NCI-H226 (cell line): ENCODE measurements around the gene SERPINA6.
"Not testable (repeated sequence)": the region's sequence is repeated elsewhere in the genome, so short reads cannot be mapped to it uniquely, and the experiment has no call there.

Experiments
- DNase-seq: peaks from one replicate; pipeline ENCODE4 v3.0.0-alpha.2; 2015

Gene SERPINA6

DNA sequence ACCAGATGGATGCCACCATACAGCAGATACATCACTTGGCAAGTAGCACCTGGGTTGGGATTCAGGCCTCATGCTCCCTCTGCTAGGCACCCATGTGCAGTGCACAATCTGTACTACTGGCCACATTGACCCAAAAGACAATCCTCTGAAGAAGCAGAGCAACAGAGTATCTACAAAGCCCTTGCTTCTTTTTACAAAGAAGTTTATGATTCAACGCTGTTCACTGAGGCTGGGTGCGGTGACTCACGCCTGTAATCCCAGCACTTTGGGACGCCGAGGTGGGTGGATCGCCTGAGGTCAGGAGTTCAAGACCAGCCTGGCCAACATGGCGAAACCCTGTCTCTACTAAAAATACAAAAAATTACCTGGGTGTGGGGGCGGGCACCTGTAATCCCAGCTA lies 31.1 kb upstream of the SERPINA6 start:
- DNase-seq, result not testable (repeated sequence)

DNA sequence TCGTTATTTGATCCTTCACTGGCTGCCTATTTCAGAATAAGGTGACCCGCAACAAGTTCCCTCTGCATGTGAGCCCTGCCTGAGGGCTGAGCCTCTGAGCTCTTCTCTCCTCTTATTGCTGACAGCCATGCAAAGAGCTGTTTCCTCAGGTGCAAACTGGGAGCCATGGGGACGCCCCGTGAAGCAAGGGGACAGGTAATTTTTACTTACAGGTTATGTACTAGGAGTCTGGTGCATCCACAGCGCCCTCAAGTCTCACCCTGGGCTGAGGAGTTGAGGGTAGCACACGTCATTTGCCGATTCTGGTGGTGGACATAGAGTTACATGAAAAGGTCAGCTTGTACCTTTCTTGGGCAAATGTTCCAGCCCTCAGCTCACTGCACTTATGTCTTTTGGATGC lies 26.1 kb upstream of the SERPINA6 start:
- no peak for DNase-seq

DNA sequence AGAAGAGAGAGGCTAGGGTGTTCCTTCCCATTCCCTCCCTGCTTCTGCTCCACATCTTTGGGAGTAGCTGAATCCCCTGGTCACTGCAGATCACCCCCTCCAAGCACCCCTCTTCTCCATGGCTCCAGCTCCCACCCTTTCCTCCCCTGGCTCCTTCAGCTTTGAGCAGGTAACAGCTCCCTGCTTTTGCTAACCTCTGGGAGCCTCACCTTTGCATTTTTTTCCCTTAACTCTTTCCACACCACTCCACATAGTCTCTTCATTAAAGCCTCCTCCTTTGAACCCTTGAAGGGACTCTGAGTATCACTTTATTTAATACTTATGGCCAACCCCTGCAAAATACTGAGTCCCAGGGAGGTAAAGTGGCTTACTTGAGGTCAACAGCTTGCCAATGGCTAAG lies 25.7 kb upstream of the SERPINA6 start:
- DNase-seq, result no peak

GRCh38 chr14:94346841-94347240 lies 23.7 kb upstream of the SERPINA6 start:
- no peak for DNase-seq

DNA sequence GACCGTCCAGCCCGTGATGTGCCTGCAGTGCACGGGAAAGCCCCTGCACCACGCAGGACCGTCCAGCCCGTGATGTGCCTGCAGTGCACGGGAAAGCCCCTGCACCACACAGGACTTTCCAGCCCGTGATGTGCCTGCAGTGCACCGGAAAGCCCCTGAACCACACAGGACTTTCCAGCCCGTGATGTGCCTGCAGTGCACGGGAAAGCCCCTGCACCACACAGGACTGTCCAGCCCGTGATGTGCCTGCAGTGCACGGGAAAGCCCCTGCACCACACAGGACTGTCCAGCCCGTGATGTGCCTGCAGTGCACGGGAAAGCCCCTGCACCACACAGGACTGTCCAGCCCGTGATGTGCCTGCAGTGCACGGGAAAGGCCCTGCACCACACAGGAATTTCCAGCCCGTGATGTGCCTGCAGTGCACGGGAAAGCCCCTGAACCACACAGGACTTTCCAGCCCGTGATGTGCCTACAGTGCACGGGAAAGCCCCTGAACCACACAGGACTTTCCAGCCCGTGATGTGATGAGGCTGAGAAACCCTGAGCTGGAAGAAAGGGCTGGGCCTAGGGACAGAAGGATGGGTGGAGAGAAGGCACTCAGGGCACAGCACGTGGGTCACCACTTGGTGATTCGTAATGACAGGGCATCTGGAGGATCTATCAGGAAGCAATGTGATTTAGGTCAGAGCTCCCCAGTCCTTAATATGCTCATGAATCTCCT lies 23.1 kb upstream of the SERPINA6 start:
- DNase-seq, result peak; percentile 34

DNA sequence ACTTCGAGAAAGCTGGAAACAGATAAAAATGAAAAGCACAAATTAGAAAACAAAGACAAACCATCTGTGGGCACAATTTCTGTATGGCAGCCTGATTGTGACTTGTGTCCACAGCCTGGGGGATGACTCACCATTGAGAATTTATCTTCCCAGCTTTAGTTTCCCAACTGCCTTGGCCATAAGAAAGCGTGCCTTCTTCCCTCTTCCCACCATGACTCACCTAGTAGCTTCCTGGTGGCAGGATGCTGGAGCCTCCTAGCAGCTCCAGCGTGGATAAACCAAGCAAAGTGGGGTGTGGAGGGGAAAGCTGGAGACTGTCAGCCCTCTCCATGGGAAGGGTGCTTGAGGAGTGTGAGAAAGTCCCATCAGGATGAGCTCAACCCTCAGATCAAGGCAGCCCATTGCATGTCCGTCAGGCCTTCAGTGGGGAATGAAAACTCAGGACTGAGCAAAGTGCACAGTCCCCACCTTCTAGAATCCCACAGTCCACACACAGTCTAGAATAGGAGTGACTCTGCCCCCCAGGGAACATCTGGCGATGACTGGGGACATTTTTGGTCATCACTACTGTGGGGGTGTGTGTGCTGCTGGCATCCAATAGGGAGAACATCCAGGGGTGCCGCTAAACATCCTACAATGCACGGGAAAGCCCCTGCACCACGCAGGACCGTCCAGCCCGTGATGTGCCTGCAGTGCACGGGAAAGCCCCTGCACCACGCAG lies 22.4 kb upstream of the SERPINA6 start:
- DNase-seq, result peak; percentile 88

DNA sequence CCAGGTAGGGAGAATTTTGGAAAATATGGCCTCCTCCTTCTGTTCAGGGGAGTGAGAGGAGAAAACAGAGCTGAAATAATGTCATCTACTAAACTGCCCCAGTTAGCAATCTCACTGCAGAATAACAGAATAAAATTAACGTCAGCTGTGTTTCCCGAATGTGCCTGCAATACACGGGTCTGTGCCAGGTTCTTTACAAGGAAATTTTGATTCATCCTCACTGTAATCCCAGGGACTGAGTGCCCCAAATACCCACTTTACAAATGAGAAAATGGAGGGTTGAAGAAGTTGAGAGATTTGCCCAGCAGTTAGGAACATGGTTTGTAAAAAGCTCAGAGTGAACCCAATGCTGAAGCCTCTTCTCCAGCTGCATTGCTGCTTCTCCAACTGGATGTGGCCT lies 21.3 kb upstream of the SERPINA6 start:
- DNase-seq, result no peak

- DNase-seq, result no peak
Observed at GRCh38 chr14:94343238-94344005, 20.3 kb upstream of the SERPINA6 start.

- peak; percentile 96 for DNase-seq
Observed at GRCh38 chr14:94342334-94342934, 19.3 kb upstream of the SERPINA6 start.

DNA sequence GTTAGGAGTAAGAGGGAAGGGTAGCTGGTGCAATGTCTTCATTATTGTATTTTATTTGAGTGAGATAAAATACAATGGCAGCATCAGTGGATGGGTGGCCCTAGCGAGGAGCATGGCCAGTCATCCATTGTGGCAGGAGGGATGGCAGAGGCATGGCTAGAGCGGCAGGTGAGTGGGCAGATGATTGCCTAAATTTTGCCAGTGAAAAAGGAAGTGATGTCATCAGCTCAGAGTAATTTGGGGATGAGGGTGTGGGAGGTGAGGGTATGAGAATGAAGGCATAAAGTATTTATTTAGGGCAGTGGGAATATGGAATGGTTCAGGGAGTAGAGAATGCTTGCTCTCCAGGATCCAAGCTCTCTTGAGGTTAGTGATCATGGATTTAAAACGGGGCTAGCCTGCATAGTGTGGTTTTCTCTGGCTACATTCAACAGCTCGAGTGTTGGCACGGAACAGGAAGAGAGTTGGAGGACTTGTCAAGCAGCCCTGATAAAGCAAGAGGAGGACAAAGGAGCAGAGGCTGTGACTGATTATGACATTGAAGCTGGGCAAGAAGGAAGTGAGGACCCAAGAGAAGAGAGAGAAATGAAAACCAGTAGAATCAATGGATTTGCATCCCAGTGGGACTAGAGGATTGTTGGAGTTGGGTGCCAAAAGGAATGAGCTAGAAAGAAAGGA lies 18.7 kb upstream of the SERPINA6 start:
- DNase-seq, result peak; percentile 43

- no peak for DNase-seq
Observed at GRCh38 chr14:94340533-94340932, 17.4 kb upstream of the SERPINA6 start.

- no peak for DNase-seq
Observed at GRCh38 chr14:94338023-94338422, 14.9 kb upstream of the SERPINA6 start.

DNA sequence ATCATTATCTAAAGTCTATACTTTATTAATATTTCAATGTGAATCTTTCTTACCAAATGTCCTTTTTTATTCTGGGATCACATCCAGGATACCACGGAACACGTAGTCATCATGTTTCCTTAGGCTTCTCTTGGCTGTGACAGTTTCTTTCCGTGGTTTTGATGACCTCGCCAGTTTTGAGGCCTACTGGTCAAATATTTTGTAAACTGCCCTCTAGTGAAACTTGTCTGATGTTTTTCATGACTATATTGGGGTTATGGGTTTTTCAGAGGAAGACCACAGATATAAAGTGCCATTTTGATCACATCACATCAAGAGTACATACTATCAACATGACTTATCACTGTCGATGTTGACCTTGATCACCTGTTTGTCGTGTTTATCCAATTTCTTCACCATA lies 14.1 kb upstream of the SERPINA6 start:
- DNase-seq, result peak; percentile 58

DNA sequence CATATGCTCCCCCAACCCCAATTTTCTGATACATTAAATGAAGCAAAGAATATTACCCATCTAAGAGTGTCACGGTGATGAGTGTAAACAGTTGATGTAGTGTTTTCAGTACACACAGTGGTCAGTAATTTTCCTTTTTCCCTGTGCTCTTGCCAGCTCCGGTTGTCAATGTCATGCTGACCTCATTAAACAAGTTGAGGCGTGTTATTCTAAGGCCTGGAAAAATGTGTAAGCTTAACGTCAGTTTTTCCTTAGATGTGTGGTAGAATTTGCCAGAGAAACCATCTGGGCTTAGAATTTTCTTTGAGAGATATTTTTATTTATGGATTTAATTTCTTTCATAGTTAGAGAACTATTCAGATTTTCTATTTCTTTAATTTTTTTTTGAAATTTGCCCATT lies 11.7 kb upstream of the SERPINA6 start:
- DNase-seq, result no peak

- no peak for DNase-seq
Observed at GRCh38 chr14:94332587-94332986, 9.5 kb upstream of the SERPINA6 start.

DNA sequence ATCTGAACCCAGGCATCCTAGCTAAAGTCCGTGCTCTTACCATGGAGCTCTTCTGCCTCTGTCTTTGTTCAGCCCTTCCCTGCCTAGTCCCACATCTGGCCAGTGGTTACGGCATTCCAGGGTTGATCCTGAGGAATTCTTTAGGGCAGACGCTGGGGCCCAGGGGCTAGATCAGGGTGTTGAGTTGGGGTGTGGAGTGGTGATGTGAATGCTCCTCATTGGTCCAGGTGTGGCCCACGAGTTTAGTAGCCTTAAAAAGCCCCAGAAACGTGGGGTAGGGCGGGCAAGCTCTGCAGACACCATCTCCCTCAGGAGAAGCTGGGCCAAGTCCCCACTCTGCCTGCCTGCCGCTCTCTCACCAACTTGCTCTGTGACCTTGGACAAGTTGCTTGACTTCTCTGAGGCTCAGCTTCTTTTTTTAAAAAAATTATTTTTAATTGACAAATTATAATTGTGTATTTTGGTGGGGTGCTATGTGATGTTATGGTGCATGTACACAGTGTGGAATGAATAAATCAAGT lies 9.0 kb upstream of the SERPINA6 start:
- no peak for DNase-seq

GRCh38 chr14:94331462-94331861 lies 8.3 kb upstream of the SERPINA6 start:
- DNase-seq, result no peak

- DNase-seq, result no peak
Observed at GRCh38 chr14:94330857-94331256, 7.7 kb upstream of the SERPINA6 start.

DNA sequence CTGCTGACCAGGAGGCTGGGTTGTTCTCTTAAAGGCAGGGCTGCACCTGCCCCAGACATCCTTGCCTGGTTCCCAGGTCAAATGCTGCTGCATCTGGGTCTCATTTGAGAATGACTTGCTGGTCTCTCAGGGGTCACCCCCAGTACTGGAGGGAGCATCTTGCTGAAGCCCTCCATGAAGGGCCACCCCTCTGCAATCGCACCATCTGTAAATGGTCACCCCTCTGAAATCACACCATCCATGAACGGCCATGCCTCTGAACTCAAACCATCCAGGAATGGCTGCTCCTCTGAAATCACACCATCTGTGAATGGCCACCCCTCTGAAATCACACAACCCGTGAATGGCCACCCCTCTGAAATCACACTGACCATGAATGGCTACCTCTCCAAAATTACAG lies 7.3 kb upstream of the SERPINA6 start:
- DNase-seq, result no peak

- no peak for DNase-seq
Observed at GRCh38 chr14:94329857-94330256, 6.7 kb upstream of the SERPINA6 start.

DNA sequence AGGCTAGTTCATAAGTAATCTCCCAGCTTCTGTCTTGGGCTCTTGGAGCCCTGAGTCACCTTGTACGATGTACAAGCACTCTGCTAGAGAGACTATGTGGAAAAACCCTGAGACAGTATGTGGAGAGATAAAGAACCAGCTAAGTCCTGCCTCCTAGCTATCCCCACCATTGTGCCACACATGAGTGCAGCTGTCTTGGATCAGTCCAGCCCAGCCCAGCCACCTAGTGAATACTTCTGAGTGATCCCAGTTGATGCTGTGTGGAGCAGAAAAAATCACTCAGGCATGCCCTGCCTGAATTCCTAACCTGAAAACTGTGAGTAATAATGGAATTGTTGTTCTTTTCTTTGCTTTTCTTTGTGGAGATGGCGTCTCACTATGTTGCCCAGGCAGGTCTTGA lies 5.1 kb upstream of the SERPINA6 start:
- no peak for DNase-seq

- no peak for DNase-seq
Observed at GRCh38 chr14:94321421-94322271, 1.5 kb downstream of the SERPINA6 start.
